GM12801 (cell line): Measurements from ENCODE around the gene TNFRSF1A.

Experiments
- CTCF ChIP-seq: IDR thresholded peaks from one replicate; pipeline ENCODE4 v1.5.1; 2011; ENCODE audit warnings: control low read depth; ENCODE audit not compliant: insufficient read length; ENCODE audit errors: extremely low read depth

Gene TNFRSF1A

GRCh38 chr12:6336079-6336888 is 5.6 kb downstream of the TNFRSF1A start:
- TF ChIP-seq CTCF: no peak

- TF ChIP-seq CTCF: no peak
These were observed 6.3 kb downstream of the TNFRSF1A start for GRCh38 chr12:6335451-6336078.

- no peak for TF ChIP-seq CTCF
These were observed 6.9 kb downstream of the TNFRSF1A start for GRCh38 chr12:6334940-6335450.

- no peak for TF ChIP-seq CTCF
These were observed 7.5 kb downstream of the TNFRSF1A start for GRCh38 chr12:6334359-6334758.

GRCh38 chr12:6333566-6333965 is 8.3 kb downstream of the TNFRSF1A start:
- TF ChIP-seq CTCF: no peak

GRCh38 chr12:6333029-6333428 is 8.8 kb downstream of the TNFRSF1A start:
- TF ChIP-seq CTCF: no peak

- no peak for TF ChIP-seq CTCF
These were observed 9.4 kb downstream of the TNFRSF1A start for GRCh38 chr12:6332459-6332858.
